ENCODE results near the gene RING1. TPM values are rescaled to one million over a fixed set of nuclear protein-coding genes. Genes with fewer than 3 reads are reported as not detected.

RING1 gene
- 32.1 and 37.0 TPM in 2 replicates for total RNA-seq (2014; rRNA removed; shearing (Covaris generic))
- 26.7 and 31.3 TPM in 2 replicates for polyA plus RNA-seq (2015; cell fraction: cytosol; rRNA removed)
- 41.6 and 48.8 TPM in 2 replicates for polyA plus RNA-seq (2015; cell fraction: nucleus; rRNA removed)

DNA sequence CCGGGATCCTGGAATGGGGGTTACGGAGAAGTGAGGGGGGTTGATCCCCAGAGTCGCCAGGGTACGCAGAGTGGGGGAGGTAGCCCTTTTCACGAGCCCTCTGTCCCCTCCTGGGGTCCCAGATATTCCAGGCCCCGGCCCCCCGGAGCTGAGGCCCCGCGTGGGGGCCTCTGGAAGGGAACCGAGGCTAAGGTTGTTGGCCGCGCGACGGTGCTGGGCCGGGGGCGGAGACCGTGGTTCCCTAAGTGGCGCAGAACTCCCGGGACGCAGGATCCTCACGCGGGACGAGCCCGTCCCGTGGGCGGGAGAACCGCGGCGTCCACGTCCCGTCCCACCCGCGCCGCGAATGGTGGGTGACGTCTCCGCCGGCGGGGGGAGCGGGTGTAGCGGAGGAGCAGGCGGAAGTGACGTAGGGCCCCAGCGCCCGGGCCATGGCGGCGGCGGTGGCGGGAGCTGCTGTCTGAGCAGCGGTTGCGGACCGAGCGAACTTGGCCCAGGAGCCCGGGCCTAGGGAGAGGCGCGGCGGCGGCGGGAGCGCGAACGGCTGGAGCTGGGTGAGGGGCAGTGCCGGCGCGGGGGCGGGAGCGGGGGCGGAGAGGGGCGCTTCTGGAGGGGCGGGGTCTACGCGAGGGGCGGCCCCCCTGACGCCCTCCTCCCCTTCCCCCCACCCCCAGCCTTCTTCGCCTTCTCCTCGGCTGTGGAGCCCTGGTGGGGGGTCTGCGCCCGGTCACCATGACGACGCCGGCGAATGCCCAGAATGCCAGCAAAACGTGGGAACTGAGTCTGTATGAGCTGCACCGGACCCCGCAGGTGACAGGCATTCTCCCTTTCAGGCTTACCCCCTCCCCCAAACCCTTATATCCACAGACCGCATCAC lies at the start of gene RING1:
Gene RING1, plus strand, starts transcription at position 410 of the 877 bp plus-strand sequence. Its CDS starts 323 bp downstream, at position 733.
- DNase-seq (ENCODE audit: low read depth) = peak; percentile 52

DNA sequence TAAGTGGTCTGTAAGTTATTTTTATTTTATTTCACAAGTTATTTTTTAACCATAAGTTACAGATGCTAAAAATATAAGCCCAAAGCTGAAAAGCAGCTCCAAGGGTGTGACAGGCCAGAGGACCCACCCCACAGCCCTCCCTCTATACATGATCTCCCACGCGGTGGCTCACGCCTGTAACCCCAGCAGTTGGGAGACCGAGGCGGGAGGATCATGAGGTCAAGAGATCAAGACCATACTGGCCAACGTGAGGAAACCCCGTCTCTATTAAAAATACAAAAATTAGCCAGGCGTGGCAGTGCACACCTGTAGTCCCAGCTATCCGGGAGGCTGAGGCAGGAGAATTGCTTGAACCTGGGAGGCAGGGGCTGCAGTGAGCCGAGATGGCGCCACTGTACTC lies 48.2 kb upstream of the RING1 start:
- DNase-seq (ENCODE audit: low read depth) = no peak

DNA sequence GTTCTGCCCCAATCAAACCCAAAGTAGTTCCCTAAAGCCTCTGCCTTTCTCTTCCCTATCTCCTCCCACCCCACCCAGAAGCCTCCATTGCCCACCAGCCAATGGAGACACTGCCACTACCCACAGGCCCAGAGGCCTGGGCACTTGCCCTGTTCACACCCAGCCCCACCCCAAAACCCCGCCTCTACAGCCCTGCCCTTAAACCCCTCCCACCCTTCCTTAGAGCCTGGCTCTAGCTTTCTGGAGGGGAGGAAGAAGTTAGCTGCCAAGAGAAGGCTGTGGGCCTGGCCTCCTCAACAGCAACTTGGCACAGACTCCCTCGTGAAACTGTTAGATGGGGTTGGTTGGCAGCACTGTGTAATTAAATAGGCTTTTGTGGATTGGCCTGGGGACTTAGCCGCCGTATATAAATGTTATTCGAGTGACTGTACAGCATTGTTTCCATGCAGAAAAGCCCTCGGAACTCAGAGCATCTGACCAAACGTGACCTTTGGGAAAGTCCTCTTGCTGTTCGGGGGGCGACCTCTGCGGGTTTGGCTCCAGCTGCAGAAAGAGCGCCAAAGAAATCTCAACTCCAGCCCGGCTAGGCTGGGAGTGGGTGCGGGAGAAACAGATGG lies 47.5 kb upstream of the RING1 start:
- DNase-seq (ENCODE audit: low read depth) = peak; percentile 70

DNA sequence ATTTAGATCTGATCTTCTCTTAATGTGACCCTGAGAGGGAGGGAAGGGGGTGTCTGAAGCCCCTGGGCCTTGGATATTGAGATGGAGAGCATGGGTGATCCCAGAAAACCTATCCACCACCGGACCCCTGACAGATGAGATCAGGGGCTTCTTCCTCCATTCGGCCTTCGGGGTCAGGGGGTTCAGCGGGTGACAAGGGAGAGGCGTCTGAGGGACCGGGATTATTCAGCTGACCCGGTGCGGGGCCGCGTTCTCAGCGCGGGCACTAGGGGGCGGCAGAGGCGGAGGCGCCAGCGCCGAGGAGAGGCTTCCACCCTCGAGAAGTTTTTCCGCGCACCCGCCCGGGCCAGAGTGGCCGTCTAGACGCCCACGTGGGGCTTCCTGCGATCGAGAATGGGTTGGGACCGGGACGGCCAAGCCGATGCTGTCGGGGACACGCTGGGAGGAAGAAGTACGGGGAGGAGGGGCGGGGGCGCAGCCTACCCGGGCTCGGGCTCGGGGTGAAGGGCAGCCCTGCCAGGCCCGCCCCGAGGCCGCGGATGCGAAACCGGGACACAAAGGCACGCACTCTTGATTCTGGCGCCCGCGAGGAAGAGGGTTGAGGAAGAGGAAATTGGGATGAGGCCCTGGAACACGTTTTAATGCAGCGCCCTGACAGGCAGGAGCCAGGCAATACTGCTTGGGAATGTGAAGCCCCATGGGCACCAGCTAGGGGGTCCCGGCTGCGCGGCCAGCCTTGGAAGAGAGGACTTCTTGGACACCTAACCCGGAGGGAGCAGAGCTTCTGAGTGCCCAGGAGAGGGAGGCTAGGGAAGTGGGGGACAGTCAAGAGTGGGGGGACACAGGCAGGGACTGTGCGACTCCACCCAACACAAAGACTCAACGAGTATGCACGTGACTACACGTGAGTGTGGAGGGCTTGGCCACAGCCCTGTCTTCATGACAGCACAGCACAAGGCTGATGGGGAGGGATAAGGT lies 46.7 kb upstream of the RING1 start:
- DNase-seq (ENCODE audit: low read depth) = peak; percentile 50

DNA sequence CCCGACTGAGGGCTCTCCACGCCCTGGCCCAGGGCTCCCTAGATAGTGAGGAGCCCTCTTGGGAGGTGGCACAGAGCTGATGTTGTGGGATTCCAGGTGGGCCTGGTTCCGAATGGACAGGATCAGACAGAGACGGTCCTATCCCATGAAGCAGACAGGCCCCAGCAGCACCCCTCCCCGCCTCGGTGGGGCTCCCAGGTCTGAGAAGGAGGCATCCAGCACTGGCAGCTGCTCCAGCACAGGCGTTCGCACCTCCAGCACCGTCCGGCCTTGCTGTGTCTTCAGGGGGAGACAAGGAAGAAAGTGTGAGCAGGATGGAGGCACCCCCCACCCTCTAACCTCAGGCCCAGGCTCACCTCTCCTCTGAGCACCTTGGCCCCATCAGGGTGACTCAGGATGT lies 44.8 kb upstream of the RING1 start:
- DNase-seq (ENCODE audit: low read depth) = no peak

DNA sequence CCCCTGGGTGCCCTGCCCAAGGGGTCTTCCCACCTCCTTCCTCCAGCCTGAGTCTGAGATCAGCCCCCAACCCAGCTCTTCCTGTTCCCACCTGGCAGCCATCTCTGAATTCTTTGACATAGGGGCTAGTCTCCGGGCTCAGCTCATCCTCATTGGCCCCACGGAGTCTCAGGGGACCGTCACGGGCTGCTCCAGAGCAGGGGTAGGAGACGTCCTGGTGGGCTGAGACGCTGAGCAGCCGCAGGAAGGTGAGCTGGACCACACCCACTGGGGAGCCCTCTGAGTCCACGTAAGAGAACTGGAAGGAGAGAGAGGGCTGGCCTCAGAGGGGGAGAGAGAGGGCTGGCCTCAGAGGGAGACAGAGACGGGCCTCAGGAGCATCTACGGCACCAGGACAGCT lies 44.1 kb upstream of the RING1 start:
- no peak for DNase-seq (ENCODE audit: low read depth)

DNA sequence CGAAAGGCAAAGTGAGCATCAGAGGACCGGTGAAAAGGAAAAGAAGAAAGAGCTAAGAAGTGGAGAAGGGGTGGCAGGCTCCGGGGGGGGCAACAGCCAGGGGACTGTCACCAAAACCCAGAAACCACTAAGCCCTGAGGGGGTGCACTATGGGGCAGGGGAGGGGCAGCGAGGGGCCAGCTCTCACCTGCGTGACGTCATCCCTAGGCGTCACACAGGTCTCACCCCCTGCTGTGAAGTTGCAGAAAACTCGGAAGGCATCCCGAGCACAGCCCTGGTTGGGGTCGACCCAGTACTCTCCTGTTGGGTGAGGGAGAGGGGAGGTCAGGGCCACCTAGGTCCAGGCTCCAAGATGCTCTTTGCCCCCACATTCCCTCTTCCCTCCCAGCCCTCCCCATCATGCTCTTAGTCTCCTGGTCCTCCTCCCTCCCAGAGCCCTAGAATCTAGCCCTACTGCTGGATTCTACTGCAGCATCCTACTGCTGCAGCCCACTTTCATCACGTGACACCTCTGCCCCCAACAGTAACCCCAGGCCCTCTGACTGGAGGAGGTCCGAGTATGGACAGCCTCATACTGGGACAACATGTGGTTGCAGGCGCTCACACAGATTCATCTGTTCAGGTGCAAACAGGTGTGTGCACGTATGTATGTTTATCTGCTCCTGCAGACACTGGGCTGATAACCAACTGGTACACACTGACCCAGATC lies 43.5 kb upstream of the RING1 start:
- no peak for DNase-seq (ENCODE audit: low read depth)

DNA sequence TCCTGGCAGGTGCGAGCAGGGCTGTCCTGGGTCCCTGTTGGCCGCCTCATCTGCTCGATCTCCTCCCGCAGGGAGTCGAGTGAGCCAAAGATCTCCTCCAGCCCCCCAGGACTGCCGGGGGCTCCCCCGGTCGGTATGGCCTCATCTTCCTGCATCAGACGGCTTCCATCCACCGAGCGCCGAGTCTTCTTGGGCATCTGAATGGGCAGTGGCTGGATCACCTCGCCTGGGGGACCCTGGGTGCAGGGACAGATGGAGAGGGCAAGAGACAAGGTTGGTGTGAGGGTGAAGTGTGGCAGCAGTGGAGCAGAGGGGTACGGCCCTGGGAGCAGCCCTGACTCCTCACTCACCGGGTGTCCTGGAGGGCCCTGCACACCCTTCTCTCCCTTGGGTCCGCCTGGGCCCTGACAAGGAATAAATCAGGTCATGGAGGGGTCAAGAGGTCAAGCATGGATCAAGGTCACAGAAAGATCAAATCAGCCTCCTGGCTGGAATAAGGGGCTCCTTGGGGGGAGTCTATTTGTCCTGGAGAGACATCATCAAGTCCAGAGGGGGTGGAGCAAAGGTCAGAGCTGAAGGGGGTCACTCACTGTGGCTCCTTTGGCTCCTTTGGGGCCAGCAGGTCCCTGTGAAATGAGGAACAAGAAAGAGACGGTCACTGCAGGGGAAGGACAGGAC lies 42.6 kb upstream of the RING1 start:
- no peak for DNase-seq (ENCODE audit: low read depth)

DNA sequence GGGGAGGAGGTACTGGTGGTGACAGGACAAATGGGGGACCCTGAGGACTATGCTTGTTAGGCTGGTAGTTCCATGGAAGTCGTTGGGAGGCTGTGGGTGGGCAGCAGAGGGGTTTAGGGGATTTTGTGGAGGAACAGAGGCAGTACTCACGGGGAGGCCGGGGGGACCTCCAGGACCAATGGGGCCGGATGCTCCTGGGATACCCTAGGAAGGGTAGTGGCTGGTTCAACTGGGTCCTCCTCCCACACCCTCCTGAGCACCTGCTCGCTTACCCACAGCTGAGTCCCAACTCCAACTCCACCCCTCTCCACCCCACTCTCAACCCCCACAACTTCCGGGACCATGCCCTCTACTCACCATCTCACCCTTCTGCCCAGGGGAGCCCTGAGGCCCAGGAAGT lies 41.9 kb upstream of the RING1 start:
- DNase-seq (ENCODE audit: low read depth) = no peak

DNA sequence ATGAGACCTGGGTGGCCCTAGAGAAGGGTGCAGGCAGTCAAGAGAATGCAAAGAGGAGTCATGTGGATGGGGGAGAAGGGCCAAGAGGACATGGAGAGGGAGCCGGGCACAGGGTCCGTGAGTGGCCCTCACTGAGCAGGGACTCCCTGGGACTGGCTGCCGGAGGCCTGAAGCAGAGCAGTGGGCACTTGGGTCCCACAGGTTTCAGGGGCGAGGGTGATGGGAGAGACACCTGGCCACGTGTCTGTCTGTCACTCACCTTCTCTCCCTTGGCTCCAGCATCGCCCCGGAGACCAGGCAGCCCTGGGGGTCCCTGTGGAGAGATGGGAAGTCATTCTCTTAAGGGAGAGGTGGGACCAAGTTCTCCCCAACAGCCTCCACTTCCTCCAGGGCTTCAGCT lies 41.5 kb upstream of the RING1 start:
- DNase-seq (ENCODE audit: low read depth) = no peak

DNA sequence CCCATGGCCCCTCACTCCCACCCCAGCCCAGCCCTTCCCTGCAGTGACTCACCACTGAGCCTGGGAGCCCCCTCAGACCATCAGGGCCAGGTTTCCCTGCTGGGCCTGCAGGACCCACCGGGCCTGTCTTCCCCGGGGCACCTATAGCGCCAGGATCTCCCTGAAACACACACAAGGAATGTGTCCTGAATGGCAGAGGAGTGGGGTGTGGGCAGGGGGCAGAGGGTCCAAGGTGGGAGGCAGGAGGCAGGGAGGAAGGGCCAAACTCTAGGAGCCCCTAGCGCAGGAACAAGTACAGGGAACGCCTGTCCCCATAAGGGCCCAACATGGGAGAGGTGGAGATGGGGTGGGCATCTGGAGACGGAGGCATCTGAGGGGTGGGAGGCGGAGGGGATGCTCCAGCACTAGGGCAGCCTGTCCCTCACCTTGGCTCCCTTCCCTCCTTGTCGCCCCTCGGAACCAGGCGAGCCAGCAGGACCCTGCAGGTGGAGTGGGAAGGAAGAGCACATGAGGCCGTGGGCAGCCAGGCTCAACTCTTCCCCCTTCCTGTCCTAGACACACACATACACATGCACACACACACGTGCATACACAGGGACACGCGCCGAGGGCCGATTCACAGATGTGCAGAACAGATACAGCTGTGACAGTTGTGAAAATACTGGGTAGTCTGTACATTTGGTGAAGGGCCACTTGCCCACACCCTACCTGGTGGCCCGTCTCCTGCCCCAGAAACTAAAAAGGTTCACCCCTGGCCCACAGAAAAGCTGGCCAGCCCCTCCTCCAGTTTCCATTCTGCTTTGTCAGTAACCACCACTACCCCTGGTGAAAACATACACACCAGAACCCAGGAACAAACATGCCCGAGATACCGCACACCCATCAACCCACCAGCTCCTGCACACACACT lies 40.7 kb upstream of the RING1 start:
- DNase-seq (ENCODE audit: low read depth) = no peak

DNA sequence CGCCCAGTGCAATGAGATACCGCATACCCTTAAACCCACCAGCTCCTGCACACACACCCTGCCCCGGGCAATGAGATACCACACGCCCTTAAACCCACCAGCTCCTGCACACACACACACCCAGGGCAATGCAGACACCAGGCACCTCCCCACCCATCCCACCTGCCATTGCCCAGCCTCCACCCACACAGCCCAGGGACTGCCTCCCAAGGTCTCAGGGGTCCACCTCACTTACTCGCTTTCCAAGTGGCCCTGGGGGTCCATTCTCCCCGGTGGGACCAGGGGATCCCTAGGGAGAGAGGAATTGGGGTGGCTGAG lies 40.1 kb upstream of the RING1 start:
- no peak for DNase-seq (ENCODE audit: low read depth)

DNA sequence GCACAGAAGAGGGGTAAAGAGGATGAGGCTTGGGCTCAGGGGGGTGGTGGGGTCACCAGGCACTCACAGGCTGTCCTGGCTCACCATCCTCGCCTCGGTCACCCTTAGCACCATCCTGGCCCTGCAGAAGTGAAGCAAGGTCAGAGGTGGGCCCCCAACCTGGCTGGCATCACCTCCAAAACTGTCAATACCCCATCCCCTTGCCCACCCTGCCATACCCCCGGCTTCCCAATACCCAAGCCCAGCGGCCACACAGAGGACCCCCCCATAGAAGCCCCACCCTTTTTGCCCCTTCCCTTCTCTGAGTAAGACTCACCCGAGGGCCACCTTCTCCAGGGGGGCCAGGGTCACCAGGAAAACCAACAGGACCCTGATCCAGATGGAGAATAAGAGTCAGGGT lies 39.7 kb upstream of the RING1 start:
- no peak for DNase-seq (ENCODE audit: low read depth)

DNA sequence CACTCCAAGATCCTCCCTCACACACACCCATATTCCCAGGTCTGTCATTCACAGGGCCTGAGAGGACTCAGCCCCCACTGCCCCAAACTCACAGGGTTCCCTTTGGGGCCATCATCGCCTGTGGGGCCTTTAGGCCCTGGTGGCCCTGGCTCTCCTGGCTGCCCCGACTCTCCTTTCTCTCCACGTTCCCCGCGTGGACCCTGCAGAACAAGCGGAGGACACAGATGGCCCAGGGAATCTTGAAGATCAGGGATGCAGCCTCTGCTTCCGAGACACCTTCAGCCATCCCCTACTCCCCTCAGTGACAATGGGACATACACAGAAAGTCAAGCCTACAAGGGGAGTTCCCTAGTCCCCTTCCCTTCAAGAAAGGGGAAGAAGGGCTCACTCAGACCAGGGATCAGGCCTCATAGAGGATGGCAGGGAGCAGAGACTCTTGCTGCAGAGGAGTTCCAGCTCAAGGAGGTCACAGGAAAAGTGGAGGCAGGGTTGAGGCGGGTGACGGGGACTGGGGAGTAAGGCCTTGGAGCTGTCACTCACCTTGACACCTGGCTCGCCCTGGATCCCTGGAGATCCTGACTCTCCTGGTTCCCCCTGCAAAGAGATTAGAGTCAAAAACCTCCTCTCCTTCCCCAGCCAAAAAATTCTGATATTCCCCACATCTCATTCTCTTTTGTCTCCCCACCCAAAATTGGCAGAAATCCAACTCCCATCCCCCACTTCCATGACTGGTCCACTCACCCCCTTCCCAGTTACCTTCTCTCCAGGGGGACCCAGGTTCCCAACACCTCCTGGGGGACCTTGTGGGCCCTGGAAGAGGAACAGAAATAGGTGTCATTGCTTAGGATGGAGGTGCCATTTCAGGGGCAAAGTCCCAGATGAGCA lies 38.8 kb upstream of the RING1 start:
- no peak for DNase-seq (ENCODE audit: low read depth)

DNA sequence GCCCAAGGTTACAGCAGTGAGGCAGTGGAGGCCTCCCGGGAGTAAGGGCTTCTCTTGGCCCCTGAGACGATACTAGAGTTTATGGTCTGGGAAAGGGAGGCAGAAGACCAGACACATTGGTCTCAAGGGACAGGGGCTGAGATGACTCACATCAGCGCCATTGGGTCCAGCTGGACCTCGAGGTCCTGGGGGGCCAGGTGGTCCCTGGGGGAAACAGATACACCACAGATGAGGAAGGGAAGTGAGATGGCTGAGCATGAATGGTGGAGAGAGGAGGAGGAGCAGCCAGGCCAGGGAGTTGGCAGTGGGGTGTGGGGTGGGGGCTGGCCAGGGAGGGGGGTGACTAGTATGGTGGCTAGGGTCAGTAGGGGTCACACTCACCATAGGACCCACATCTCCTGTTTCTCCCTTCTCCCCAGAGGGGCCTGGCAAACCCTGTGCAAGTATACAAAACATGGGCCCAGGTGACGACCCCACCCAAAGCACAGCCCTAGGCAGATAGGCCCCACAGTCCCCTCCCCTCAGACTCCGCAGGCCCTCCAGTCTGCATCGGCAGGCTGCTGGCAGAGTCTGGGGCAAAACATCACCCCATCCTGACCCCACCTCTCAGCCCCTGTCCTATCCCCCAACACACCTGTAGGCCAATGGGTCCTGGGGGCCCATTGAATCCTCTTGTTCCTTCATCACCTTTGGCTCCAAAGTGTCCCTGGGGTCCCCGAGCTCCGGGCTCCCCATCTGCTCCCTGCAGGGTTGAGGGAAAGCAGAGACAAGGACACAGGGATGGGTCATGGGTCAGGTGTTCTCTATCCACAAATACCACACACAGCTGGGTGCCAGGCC lies 37.9 kb upstream of the RING1 start:
- no peak for DNase-seq (ENCODE audit: low read depth)

DNA sequence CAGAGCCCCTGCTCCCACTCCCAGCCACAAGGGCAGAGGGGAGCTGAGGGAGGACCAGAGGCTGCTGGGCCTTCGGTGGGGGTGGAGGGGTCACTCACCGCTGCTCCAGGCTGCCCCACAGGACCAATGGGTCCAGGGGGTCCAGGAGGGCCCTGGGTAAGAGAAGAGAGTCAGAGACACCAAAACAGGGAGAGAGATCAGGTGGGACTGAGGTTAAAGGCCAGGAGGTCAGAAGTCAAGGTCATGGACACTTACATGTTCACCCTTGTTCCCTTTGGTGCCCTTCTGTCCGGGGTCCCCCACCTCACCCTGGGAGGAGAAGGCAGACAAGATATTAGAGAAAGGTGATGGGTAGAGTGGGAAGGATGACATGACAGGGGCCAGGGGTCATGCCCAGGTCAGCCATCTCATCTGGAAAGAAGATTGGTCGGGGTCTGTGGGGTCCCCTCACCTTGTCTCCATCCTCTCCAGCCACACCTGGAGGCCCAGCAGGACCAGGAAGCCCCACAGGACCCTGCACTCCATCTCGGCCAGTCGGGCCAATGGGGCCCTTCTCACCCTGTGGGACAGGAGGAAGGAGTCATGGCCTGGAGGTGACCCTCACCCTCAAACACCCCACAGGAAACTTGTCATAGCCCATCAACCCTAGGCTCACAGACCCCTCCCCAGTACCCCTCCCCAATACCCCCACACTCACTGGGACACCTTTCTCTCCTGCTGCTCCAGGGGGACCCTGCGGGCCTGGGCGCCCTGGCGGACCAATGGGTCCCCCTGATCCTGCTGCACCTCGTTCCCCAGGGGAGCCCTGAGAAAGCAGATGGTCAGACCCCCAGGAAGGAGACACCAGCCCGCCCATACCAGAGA lies 37.1 kb upstream of the RING1 start:
- DNase-seq (ENCODE audit: low read depth) = no peak

All from HT1080 (cell line).